CD14-positive monocyte (primary cell): Measurements from ENCODE around the gene HSPA4. TPM values are rescaled to one million over a fixed set of nuclear protein-coding genes. Genes with fewer than 3 reads are reported as not detected.

Experiments used
- DNase-seq, 3 donors: peaks; one replicate each; pipeline ENCODE4 v3.0.0-alpha.2; 2011 to 2022
- H2AFZ ChIP-seq: 2 replicates; pipeline ENCODE4 v1.6.0; 2012; ENCODE audit warnings: mild to moderate bottlenecking, low read depth, low read length, inconsistent platforms; ENCODE audit not compliant: insufficient read depth, poor library complexity, severe bottlenecking
- H3K27ac ChIP-seq, 2 donors: 1 replicate in 1 of 2; 2 replicates in 1 of 2; pipeline ENCODE4 v1.5.1; 2012 to 2013; ENCODE audit warnings: low read length in 2 of 2, control low read depth in 1 of 2, inconsistent platforms in 1 of 2, low read depth in 1 of 2, mild to moderate bottlenecking in 1 of 2
- H3K27me3 ChIP-seq, 2 donors: one replicate each; pipeline versions ENCODE4 v1.6.0 to v1.6.1; 2011 to 2013; ENCODE audit warnings: low read length in 2 of 2; ENCODE audit not compliant: control insufficient read depth in 2 of 2, insufficient read depth in 2 of 2
- H3K36me3 ChIP-seq, 2 donors: replicated peaks in 1 of 2; 1 replicate in 1 of 2; 2 replicates in 1 of 2; pipeline versions ENCODE4 v1.5.1 to v1.6.1; 2012 to 2013; ENCODE audit warnings: low read length in 2 of 2, control low read depth in 1 of 2, inconsistent platforms in 1 of 2, mild to moderate bottlenecking in 1 of 2; ENCODE audit not compliant: insufficient read depth in 2 of 2, control insufficient read depth in 1 of 2
- H3K4me1 ChIP-seq, 2 donors: 1 replicate in 1 of 2; 2 replicates in 1 of 2; pipeline versions ENCODE4 v1.5.1 to v1.6.1; 2012 to 2013; ENCODE audit warnings: low read length in 2 of 2, control low read depth in 1 of 2, inconsistent platforms in 1 of 2, mild to moderate bottlenecking in 1 of 2, moderate library complexity in 1 of 2; ENCODE audit not compliant: insufficient read depth in 2 of 2, control insufficient read depth in 1 of 2
- H3K4me2 ChIP-seq: replicated peaks from 2 replicates; pipeline ENCODE3; 2012; ENCODE audit warnings: low read length, moderate library complexity, mild to moderate bottlenecking; ENCODE audit not compliant: poor library complexity, severe bottlenecking; ENCODE audit errors: extremely low read depth
- H3K4me3 ChIP-seq, 3 experiments: fragments of 200-600 bp in 1 of 3; sonication (generic) in 1 of 3; replicated peaks in 1 of 3; 1 replicate in 2 of 3; 2 replicates in 1 of 3; pipeline ENCODE4 v1.5.1; 2011 to 2013; ENCODE audit warnings: low read length in 3 of 3, mild to moderate bottlenecking in 3 of 3, control low read depth in 2 of 3, low read depth in 2 of 3, inconsistent platforms in 1 of 3, moderate library complexity in 1 of 3
- H3K79me2 ChIP-seq: 2 replicates; pipeline ENCODE4 v1.6.0; 2012; ENCODE audit warnings: mild to moderate bottlenecking, control low read depth, inconsistent platforms, low read length, moderate library complexity; ENCODE audit not compliant: insufficient read depth
- H3K9ac ChIP-seq: 2 replicates; pipeline ENCODE4 v1.6.0; 2017; ENCODE audit warnings: low read length, mild to moderate bottlenecking; ENCODE audit not compliant: insufficient read depth, poor library complexity, severe bottlenecking
- H3K9me3 ChIP-seq, 2 donors: replicated peaks in 1 of 2; 1 replicate in 1 of 2; 2 replicates in 1 of 2; pipeline versions ENCODE4 v1.5.1 to v1.6.1; 2012 to 2013; ENCODE audit warnings: low read length in 2 of 2, control low read depth in 1 of 2; ENCODE audit not compliant: control insufficient read depth in 1 of 2, insufficient read depth in 1 of 2
- H4K20me1 ChIP-seq: 2 replicates; pipeline ENCODE4 v1.6.0; 2012; ENCODE audit warnings: mild to moderate bottlenecking, low read length, control low read depth, moderate library complexity; ENCODE audit not compliant: insufficient read depth
- H3K27ac Mint-ChIP-seq, 7 donors: one replicate each; pipeline ENCODE4 v1.8.0; 2020; ENCODE audit warnings: mild to moderate bottlenecking in 7 of 7, mixed read lengths in 7 of 7, moderate library complexity in 6 of 7, inconsistent platforms in 2 of 7
- H3K27me3 Mint-ChIP-seq, 3 donors: one replicate each; pipeline ENCODE4 v1.8.0; 2021 to 2022; ENCODE audit warnings: low read depth in 3 of 3, mild to moderate bottlenecking in 3 of 3, mixed read lengths in 3 of 3, moderate library complexity in 3 of 3, inconsistent platforms in 1 of 3
- H3K36me3 Mint-ChIP-seq, 2 donors: one replicate each; pipeline ENCODE4 v1.8.0; 2020; ENCODE audit warnings: mixed read lengths in 2 of 2, inconsistent platforms in 1 of 2, mild to moderate bottlenecking in 1 of 2
- H3K4me1 Mint-ChIP-seq: one replicate; pipeline ENCODE4 v1.8.0; 2020; ENCODE audit warnings: mild to moderate bottlenecking, mixed read lengths
- H3K4me3 Mint-ChIP-seq, 2 donors: one replicate each; pipeline ENCODE4 v1.8.0; 2020; ENCODE audit warnings: mild to moderate bottlenecking in 2 of 2, mixed read lengths in 2 of 2, moderate library complexity in 1 of 2
- H3K9me3 Mint-ChIP-seq, 7 donors: one replicate each; pipeline ENCODE4 v1.8.0; 2020 to 2022; ENCODE audit warnings: mixed read lengths in 7 of 7, mild to moderate bottlenecking in 6 of 7, moderate library complexity in 6 of 7, inconsistent platforms in 2 of 7
- CTCF ChIP-seq: fragments of 200-600 bp; IDR thresholded peaks from one replicate; pipeline ENCODE4 v1.8.0; 2022; ENCODE audit warnings: antibody characterized with exemption, mild to moderate bottlenecking
- WGBS: methylation state at CpG from one replicate; pipeline ENCODE4 v1.1.5; 2013; ENCODE audit warnings: missing lambda C conversion rate; ENCODE audit not compliant: insufficient coverage; 5-methylcytosine and 5-hydroxymethylcytosine counted together
- intact Hi-C, 2 donors: fragments of 100-400 bp; cut with micrococcal nuclease; formaldehyde crosslinking; loops; one replicate each; pipeline versions ENCODE4 v1.15.0 to v1.15.1; 2023
- polyA plus RNA-seq, 3 donors: library from polyadenylated mRNA; depleted of rRNA in 1 of 3; unstranded in 2 of 3; stranded (reverse) in 1 of 3; fragments of 300-500 nt in 2 of 3; fragments of >200 nt in 1 of 3; fragmentation: Illumina TruSeq in 2 of 3; gene quantifications; 1 replicate in 2 of 3; 2 replicates in 1 of 3; pipeline ENCODE4 v1.2.3, GENCODE V29; 2012 to 2021

Gene HSPA4
- polyA plus RNA-seq, 3 donors, result 15.7 to 52.0 (median 27.7) TPM

- peaks cover 9 to 21% (median 14%) of the 10 kb centered on the region in 7 donors for H3K9me3 Mint-ChIP-seq
- WGBS, result 90% methylated on average over 2 of the region's 7 CpGs
- intact Hi-C loops, result no loop called here
- H3K27ac Mint-ChIP-seq, result no peak overlapping the region
- H3K4me3 Mint-ChIP-seq, result no peak overlapping the region
- Histone ChIP-seq H3K9me3 (peaks cover 0 to 8% of the 10 kb centered on the region in 2 donors), H3K79me2 (no peaks in the 10 kb centered on the region), H3K4me2 (no peak overlapping the region), H3K4me1 (no peaks in the 10 kb centered on the region), H4K20me1 (no peaks in the 10 kb centered on the region), H3K9ac (no peak overlapping the region), H2AFZ (no peak overlapping the region), H3K27ac (no peak overlapping the region), H3K36me3 (no peaks in the 10 kb centered on the region), H3K27me3 (no peaks in the 10 kb centered on the region), H3K4me3 (no peak overlapping the region)
- no peak for DNase-seq
- no peaks in the 10 kb centered on the region for H3K36me3 Mint-ChIP-seq
- no peak for TF ChIP-seq CTCF
- peaks cover 22% of the 10 kb centered on the region for H3K4me1 Mint-ChIP-seq
- H3K27me3 Mint-ChIP-seq, result peaks cover 0 to 2% (median 0%) of the 10 kb centered on the region in 3 donors
Measured at GRCh38 chr5:133140311-133140710, 88.5 kb downstream of the HSPA4 start.

- TF ChIP-seq CTCF, result no peak
- Histone ChIP-seq H3K4me3 (no peak overlapping the region), H2AFZ (no peak overlapping the region), H3K9me3 (peaks cover 0 to 8% of the 10 kb centered on the region in 2 donors), H3K4me1 (no peaks in the 10 kb centered on the region), H3K79me2 (no peaks in the 10 kb centered on the region), H3K27ac (no peak overlapping the region), H3K9ac (no peak overlapping the region), H4K20me1 (no peaks in the 10 kb centered on the region), H3K27me3 (no peaks in the 10 kb centered on the region), H3K36me3 (no peaks in the 10 kb centered on the region), H3K4me2 (no peak overlapping the region)
- peaks cover 33% of the 10 kb centered on the region for H3K4me1 Mint-ChIP-seq
- no peak overlapping the region for H3K27ac Mint-ChIP-seq
- DNase-seq, result no peak
- H3K9me3 Mint-ChIP-seq, result peaks cover 9 to 16% (median 12%) of the 10 kb centered on the region in 7 donors
- WGBS, result no CpG with 5 or more reads among the region's 3 CpGs
- H3K36me3 Mint-ChIP-seq, result no peaks in the 10 kb centered on the region
- intact Hi-C loops, result no loop called here
- H3K4me3 Mint-ChIP-seq, result no peak overlapping the region
- H3K27me3 Mint-ChIP-seq, result peaks cover 0 to 2% (median 0%) of the 10 kb centered on the region in 3 donors
Measured at GRCh38 chr5:133141746-133142145, 89.9 kb downstream of the HSPA4 start.
